ENCODE results near the gene GH1.
"Not testable (repeated sequence)": the region's sequence is repeated elsewhere in the genome, so short reads cannot be mapped to it uniquely, and the experiment has no call there.

GH1 gene

DNA sequence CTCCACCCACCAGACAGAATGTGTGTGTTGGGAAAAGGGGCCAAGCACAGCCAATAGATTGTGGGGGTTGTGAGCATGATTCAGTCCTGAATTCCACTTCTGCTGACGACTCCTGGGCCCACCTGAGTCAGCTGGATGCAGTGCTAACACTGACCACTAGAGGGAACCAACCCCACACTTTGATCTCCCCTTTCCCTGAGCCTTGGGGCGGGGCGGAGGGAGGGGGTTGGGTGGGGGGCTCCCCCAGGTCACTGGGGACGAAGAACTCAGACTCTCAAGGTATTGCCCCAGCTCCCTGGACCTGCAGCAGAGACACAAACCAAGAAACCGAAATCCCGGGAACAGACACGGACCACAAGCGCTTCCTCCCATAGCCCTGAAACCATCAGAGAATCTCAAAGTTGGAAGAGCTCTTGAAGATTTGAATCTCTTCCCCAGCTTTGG is 7.0 kb downstream of the GH1 start:
- DNase-seq = peak in 2 of 3 donors; percentile 48 to 61
- Histone ChIP-seq H3K4me1 (ENCODE audit: control extremely low read depth in 1 of 4, control insufficient read depth in 4 of 4, insufficient read depth in 4 of 4, low read length in 3 of 4) (no peaks in the 10 kb centered on the region), H3K27ac (ENCODE audit: insufficient read depth in 1 of 2, low read depth in 1 of 2, low read length in 2 of 2, poor library complexity in 1 of 2, severe bottlenecking in 2 of 2) (no peak overlapping the region), H3K27me3 (replicated peaks in 2 of 5; ENCODE audit: control insufficient read depth in 4 of 5, insufficient read depth in 5 of 5, low read length in 4 of 5) (no peaks in the 10 kb centered on the region), H3K4me3 (ENCODE audit: control insufficient read depth in 1 of 7, extremely low read depth in 1 of 7, insufficient read depth in 4 of 7, low read depth in 2 of 7, low read length in 6 of 7) (no peak overlapping the region), H3K9me3 (ENCODE audit: control extremely low read depth in 1 of 5, control insufficient read depth in 4 of 5, insufficient read depth in 2 of 5, low read depth in 1 of 5, low read length in 4 of 5) (no peaks in the 10 kb centered on the region), H3K36me3 (ENCODE audit: control insufficient read depth in 4 of 4, insufficient read depth in 4 of 4, low read length in 3 of 4) (no peaks in the 10 kb centered on the region)
- 57% methylated on average over 5 of the region's 8 CpGs for WGBS (ENCODE audit: insufficient coverage)
- POLR2A ChIA-PET = interaction anchor here (0.6 kb wide), 1 partner anchor 35 kb away, joined by 3 read pairs; no protein-coding TSS in a partner anchor
- CTCF ChIA-PET = interaction anchor here (1.0 to 5.5 kb wide), 20 partner anchors 11 to 224 kb away, joined by 3 to 27 read pairs (median 5); partner anchors contain the start of genes CD79B and ERN1

DNA sequence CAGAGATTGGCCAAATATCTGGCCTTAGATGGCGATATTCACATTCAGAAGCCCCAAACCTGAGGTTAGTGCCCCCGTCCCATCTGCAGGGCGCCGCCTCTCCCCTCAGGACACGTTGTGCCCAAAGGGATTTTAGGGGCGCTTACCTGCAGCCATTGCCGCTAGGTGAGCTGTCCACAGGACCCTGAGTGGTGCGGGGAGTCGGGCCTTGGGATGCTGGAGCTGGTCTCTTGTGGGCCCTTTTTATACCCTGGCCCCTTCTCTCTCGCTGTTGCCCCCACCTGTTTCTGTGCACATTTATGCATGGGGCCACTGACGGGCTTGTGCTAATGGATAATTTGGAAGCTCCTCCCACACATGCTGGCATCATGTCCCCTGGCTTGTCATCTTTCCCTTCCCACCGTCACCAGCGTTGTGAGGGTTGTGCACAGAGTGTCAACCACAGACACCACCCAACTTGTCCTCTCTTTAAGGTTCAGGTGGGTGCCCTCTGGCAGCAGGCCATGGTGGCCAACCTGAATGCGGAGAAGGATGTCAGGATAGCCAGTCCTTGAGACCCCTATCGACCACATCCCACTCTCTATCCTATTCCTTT is 7.5 kb downstream of the GH1 start, which contains the start of gene CSHL1:
Gene CSHL1 (minus strand): TSS at position 218 of the 595 bp plus-strand sequence. CDS start 62 bp downstream, at position 156.
- POLR2A ChIA-PET = no interaction called here

DNA sequence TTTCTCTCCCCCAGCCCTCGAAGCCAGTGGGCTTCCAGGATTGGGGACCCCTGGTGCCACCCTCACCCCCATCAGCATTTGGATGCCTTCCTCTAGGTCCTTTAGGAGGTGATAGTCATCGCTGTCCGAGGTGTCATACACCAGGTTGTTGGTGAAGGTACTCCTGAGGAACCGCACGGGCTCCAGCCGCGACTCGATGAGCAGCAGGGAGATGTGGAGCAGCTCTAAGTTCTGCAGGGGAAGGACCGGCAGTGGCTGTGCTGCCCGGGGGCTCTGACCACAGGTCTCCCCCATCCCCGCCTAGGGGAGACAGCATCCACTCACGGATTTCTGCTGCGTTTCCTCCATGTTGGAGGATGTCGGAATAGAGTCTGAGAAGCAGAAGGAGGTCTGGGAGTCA is 8.5 kb downstream of the GH1 start:
- Histone ChIP-seq H3K36me3 (ENCODE audit: control insufficient read depth in 4 of 4, insufficient read depth in 4 of 4, low read length in 3 of 4) (no peaks in the 10 kb centered on the region), H3K4me3 (ENCODE audit: control insufficient read depth in 1 of 7, extremely low read depth in 1 of 7, insufficient read depth in 4 of 7, low read depth in 2 of 7, low read length in 6 of 7) (no peak overlapping the region), H3K4me1 (ENCODE audit: control extremely low read depth in 1 of 4, control insufficient read depth in 4 of 4, insufficient read depth in 4 of 4, low read length in 3 of 4) (no peaks in the 10 kb centered on the region), H3K27ac (ENCODE audit: insufficient read depth in 1 of 2, low read depth in 1 of 2, low read length in 2 of 2, poor library complexity in 1 of 2, severe bottlenecking in 2 of 2) (no peak overlapping the region), H3K27me3 (replicated peaks in 2 of 5; ENCODE audit: control insufficient read depth in 4 of 5, insufficient read depth in 5 of 5, low read length in 4 of 5) (no peaks in the 10 kb centered on the region), H3K9me3 (ENCODE audit: control extremely low read depth in 1 of 5, control insufficient read depth in 4 of 5, insufficient read depth in 2 of 5, low read depth in 1 of 5, low read length in 4 of 5) (no peaks in the 10 kb centered on the region)
- ChIA-PET POLR2A (no interaction called here), CTCF (interaction anchor here (0.7 to 4.0 kb wide), 10 partner anchors 20 to 221 kb away, joined by 3 to 27 read pairs (median 4); partner anchors contain the start of gene ERN1)
- no peak for DNase-seq
- 93% methylated on average over 12 of the region's 14 CpGs for WGBS (ENCODE audit: insufficient coverage)

More for the DNA sequence above, 7.5 kb downstream of the GH1 start, which contains the start of gene CSHL1:
- Histone ChIP-seq H3K4me3 (ENCODE audit: control insufficient read depth in 1 of 7, extremely low read depth in 1 of 7, insufficient read depth in 4 of 7, low read depth in 2 of 7, low read length in 6 of 7) (no peak within 1 kb of the TSS), H3K4me1 (ENCODE audit: control extremely low read depth in 1 of 4, control insufficient read depth in 4 of 4, insufficient read depth in 4 of 4, low read length in 3 of 4) (no peaks in the 10 kb centered on the region), H3K27me3 (replicated peaks in 2 of 5; ENCODE audit: control insufficient read depth in 4 of 5, insufficient read depth in 5 of 5, low read length in 4 of 5) (no peaks in the 10 kb centered on the region), H3K27ac (ENCODE audit: insufficient read depth in 1 of 2, low read depth in 1 of 2, low read length in 2 of 2, poor library complexity in 1 of 2, severe bottlenecking in 2 of 2) (no peak within 1 kb of the TSS), H3K36me3 (ENCODE audit: control insufficient read depth in 4 of 4, insufficient read depth in 4 of 4, low read length in 3 of 4) (no peaks in the 10 kb centered on the region), H3K9me3 (ENCODE audit: control extremely low read depth in 1 of 5, control insufficient read depth in 4 of 5, insufficient read depth in 2 of 5, low read depth in 1 of 5, low read length in 4 of 5) (no peaks in the 10 kb centered on the region)
- DNase-seq = no peak
- 80% methylated on average over 11 of the region's 15 CpGs for WGBS (ENCODE audit: insufficient coverage)
- CTCF ChIA-PET = interaction anchor here (0.7 to 5.5 kb wide), 22 partner anchors 12 to 225 kb away, joined by 3 to 27 read pairs (median 4); partner anchors contain the start of gene ERN1

DNA sequence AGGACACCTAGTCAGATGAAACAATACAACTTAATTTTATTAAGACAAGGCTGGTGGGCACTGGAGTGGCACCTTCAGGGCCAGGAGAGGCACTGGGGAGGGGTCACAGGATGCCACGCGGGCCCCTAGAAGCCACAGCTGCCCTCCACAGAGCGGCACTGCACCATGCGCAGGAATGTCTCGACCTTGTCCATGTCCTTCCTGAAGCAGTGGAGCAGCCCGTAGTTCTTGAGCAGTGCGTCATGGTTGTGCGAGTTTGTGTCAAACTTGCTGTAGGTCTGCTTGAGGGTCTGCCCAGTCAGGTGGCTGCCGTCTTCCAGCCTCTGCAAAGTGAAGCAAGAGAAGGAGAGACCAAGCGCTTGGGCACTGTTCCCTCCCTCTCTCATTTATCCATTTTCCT is 9.1 kb downstream of the GH1 start:
- H3K27ac ChIP-seq (ENCODE audit: insufficient read depth in 1 of 2, low read depth in 1 of 2, low read length in 2 of 2, poor library complexity in 1 of 2, severe bottlenecking in 2 of 2); H3K4me1 ChIP-seq (ENCODE audit: control extremely low read depth in 1 of 4, control insufficient read depth in 4 of 4, insufficient read depth in 4 of 4, low read length in 3 of 4); DNase-seq; H3K4me3 ChIP-seq (ENCODE audit: control insufficient read depth in 1 of 7, extremely low read depth in 1 of 7, insufficient read depth in 4 of 7, low read depth in 2 of 7, low read length in 6 of 7); H3K9me3 ChIP-seq (ENCODE audit: control extremely low read depth in 1 of 5, control insufficient read depth in 4 of 5, insufficient read depth in 2 of 5, low read depth in 1 of 5, low read length in 4 of 5); H3K36me3 ChIP-seq (ENCODE audit: control insufficient read depth in 4 of 4, insufficient read depth in 4 of 4, low read length in 3 of 4); POLR2A ChIA-PET; H3K27me3 ChIP-seq (replicated peaks in 2 of 5; ENCODE audit: control insufficient read depth in 4 of 5, insufficient read depth in 5 of 5, low read length in 4 of 5): not testable (repeated sequence)
- CTCF ChIA-PET = interaction anchor here (2.7 to 3.0 kb wide), 2 partner anchors 19 to 221 kb away, joined by 7 to 10 read pairs; partner anchors contain the start of gene ERN1
- WGBS (ENCODE audit: insufficient coverage) = 96% methylated on average over 5 of the region's 10 CpGs

DNA sequence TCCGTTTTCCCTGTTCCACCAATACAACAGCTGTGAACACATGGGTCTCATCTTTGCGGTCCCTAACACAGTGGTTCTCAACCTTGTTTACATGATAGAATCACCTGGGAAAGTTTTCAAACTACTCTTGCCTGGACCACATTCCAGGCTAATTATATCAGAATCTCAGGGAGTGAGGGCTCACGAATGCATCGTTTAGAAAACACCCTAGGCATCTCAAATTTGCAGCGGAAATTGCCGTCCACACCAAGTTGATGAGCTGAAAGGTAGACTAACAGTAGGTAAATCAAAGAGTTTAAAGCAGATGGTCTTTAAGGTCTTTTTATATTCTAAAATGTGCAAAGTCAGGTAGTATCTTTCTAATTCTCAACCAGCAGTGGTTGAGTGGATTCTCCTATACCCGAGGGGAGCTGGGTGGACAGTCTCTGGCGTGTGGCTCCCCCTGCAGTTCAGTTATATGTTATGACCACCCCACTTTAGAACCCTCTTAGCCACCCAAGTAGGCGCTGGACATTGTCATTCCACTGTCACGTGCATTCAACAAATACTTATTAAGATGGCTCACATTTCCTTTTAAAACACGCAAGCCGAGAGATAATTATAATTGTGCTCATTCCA is 11.4 kb downstream of the GH1 start:
- H3K9me3 ChIP-seq (ENCODE audit: control extremely low read depth in 1 of 5, control insufficient read depth in 4 of 5, insufficient read depth in 2 of 5, low read depth in 1 of 5, low read length in 4 of 5); H3K27ac ChIP-seq (ENCODE audit: insufficient read depth in 1 of 2, low read depth in 1 of 2, low read length in 2 of 2, poor library complexity in 1 of 2, severe bottlenecking in 2 of 2); POLR2A ChIA-PET; H3K4me3 ChIP-seq (ENCODE audit: control insufficient read depth in 1 of 7, extremely low read depth in 1 of 7, insufficient read depth in 4 of 7, low read depth in 2 of 7, low read length in 6 of 7); H3K4me1 ChIP-seq (ENCODE audit: control extremely low read depth in 1 of 4, control insufficient read depth in 4 of 4, insufficient read depth in 4 of 4, low read length in 3 of 4); H3K27me3 ChIP-seq (replicated peaks in 2 of 5; ENCODE audit: control insufficient read depth in 4 of 5, insufficient read depth in 5 of 5, low read length in 4 of 5); H3K36me3 ChIP-seq (ENCODE audit: control insufficient read depth in 4 of 4, insufficient read depth in 4 of 4, low read length in 3 of 4): not testable (repeated sequence)
- WGBS (ENCODE audit: insufficient coverage) = 95% methylated on average over 4 of the region's 12 CpGs
- DNase-seq = peak in 2 of 3 donors; percentile 49 to 52
- CTCF ChIA-PET = interaction anchor here (0.5 to 1.7 kb wide), 5 partner anchors 13 to 115 kb away, joined by 3 to 5 read pairs (median 4); no protein-coding TSS in a partner anchor

- not testable (repeated sequence) for H3K4me3 ChIP-seq (ENCODE audit: control insufficient read depth in 1 of 7, extremely low read depth in 1 of 7, insufficient read depth in 4 of 7, low read depth in 2 of 7, low read length in 6 of 7); DNase-seq; H3K27ac ChIP-seq (ENCODE audit: insufficient read depth in 1 of 2, low read depth in 1 of 2, low read length in 2 of 2, poor library complexity in 1 of 2, severe bottlenecking in 2 of 2); H3K4me1 ChIP-seq (ENCODE audit: control extremely low read depth in 1 of 4, control insufficient read depth in 4 of 4, insufficient read depth in 4 of 4, low read length in 3 of 4); H3K9me3 ChIP-seq (ENCODE audit: control extremely low read depth in 1 of 5, control insufficient read depth in 4 of 5, insufficient read depth in 2 of 5, low read depth in 1 of 5, low read length in 4 of 5); H3K36me3 ChIP-seq (ENCODE audit: control insufficient read depth in 4 of 4, insufficient read depth in 4 of 4, low read length in 3 of 4); H3K27me3 ChIP-seq (replicated peaks in 2 of 5; ENCODE audit: control insufficient read depth in 4 of 5, insufficient read depth in 5 of 5, low read length in 4 of 5)
- CTCF ChIA-PET = interaction anchor here (0.7 to 5.0 kb wide), 12 partner anchors 9 to 228 kb away, joined by 3 to 32 read pairs (median 3); partner anchors contain the start of genes GH2 and ICAM2
- 100% methylated on average over 6 of the region's 8 CpGs for WGBS (ENCODE audit: insufficient coverage)
- POLR2A ChIA-PET = interaction anchor here (0.8 kb wide), 1 partner anchor 156 kb away, joined by 3 read pairs; no protein-coding TSS in a partner anchor
These were observed 13.8 kb downstream of the GH1 start for GRCh38 chr17:63904796-63905195.

GRCh38 chr17:63903787-63904201 is 14.8 kb downstream of the GH1 start:
- POLR2A ChIA-PET = not testable (repeated sequence)

More at GRCh38 chr17:63903787-63904201, 14.8 kb downstream of the GH1 start:
- not testable (repeated sequence) for H3K36me3 ChIP-seq (ENCODE audit: control insufficient read depth in 4 of 4, insufficient read depth in 4 of 4, low read length in 3 of 4); H3K4me3 ChIP-seq (ENCODE audit: control insufficient read depth in 1 of 7, extremely low read depth in 1 of 7, insufficient read depth in 4 of 7, low read depth in 2 of 7, low read length in 6 of 7); H3K27me3 ChIP-seq (replicated peaks in 2 of 5; ENCODE audit: control insufficient read depth in 4 of 5, insufficient read depth in 5 of 5, low read length in 4 of 5); H3K4me1 ChIP-seq (ENCODE audit: control extremely low read depth in 1 of 4, control insufficient read depth in 4 of 4, insufficient read depth in 4 of 4, low read length in 3 of 4); H3K27ac ChIP-seq (ENCODE audit: insufficient read depth in 1 of 2, low read depth in 1 of 2, low read length in 2 of 2, poor library complexity in 1 of 2, severe bottlenecking in 2 of 2); H3K9me3 ChIP-seq (ENCODE audit: control extremely low read depth in 1 of 5, control insufficient read depth in 4 of 5, insufficient read depth in 2 of 5, low read depth in 1 of 5, low read length in 4 of 5)
- DNase-seq = peak; percentile 22 to 39 (median 23)
- WGBS (ENCODE audit: insufficient coverage) = 40% methylated on average over 2 of the region's 5 CpGs
- CTCF ChIA-PET = interaction anchor here (0.6 to 5.0 kb wide), 11 partner anchors 10 to 635 kb away, joined by 3 to 32 read pairs (median 3); partner anchors contain the start of genes GH1 and ICAM2

Measured in common myeloid progenitor, CD34-positive (primary cell).